GM12878 (cell line): ENCODE measurements around the gene HDAC9. TPM values are rescaled to one million over a fixed set of nuclear protein-coding genes. Genes with fewer than 3 reads are reported as not detected.

Source experiments
- ATF3 ChIP-seq: IDR thresholded peaks from 2 replicates; pipeline ENCODE4 v1.6.1; 2011; ENCODE audit warnings: low read depth, mild to moderate bottlenecking, low read length, moderate library complexity, borderline replicate concordance; ENCODE audit errors: extremely low read depth
- ATF7 ChIP-seq: fragments of 450-650 bp; IDR thresholded peaks from 2 replicates; pipeline ENCODE4 v1.6.1; 2016; ENCODE audit warnings: low read depth, mild to moderate bottlenecking
- BCL11A ChIP-seq: IDR thresholded peaks from 2 replicates; pipeline ENCODE4 v1.6.1; 2011; ENCODE audit warnings: low read depth, low read length
- CEBPB ChIP-seq, 2 experiments: fragments of 150-350 bp in 1 of 2; IDR thresholded peaks; 2 replicates each; pipeline ENCODE4 v1.6.1; 2012 to 2014; ENCODE audit warnings: low read depth in 2 of 2, low read length in 2 of 2, borderline replicate concordance in 1 of 2, inconsistent platforms in 1 of 2
- E2F8 ChIP-seq: fragments of 450-650 bp; IDR thresholded peaks from 2 replicates; pipeline ENCODE4 v1.6.1; 2018; ENCODE audit warnings: mild to moderate bottlenecking, low read depth, moderate library complexity; ENCODE audit not compliant: partially characterized antibody
- IKZF2 ChIP-seq, 2 experiments: fragments of 450-650 bp; IDR thresholded peaks; 2 replicates each; pipeline ENCODE4 v1.6.1; 2017; ENCODE audit warnings: mild to moderate bottlenecking in 2 of 2, moderate library complexity in 2 of 2
- NFYB ChIP-seq: IDR thresholded peaks from 2 replicates; pipeline ENCODE4 v1.6.1; 2011; ENCODE audit warnings: low read depth, mild to moderate bottlenecking, low read length, improper control_type of control experiment, moderate library complexity; ENCODE audit not compliant: insufficient read depth
- RAD51 ChIP-seq: fragments of 450-650 bp; IDR thresholded peaks from 2 replicates; pipeline ENCODE4 v1.6.1; 2016; ENCODE audit warnings: moderate library complexity, mild to moderate bottlenecking, inconsistent platforms
- REST ChIP-seq: IDR thresholded peaks from 2 replicates; pipeline ENCODE4 v1.6.1; 2012; ENCODE audit warnings: mild to moderate bottlenecking, low read depth, low read length
- RUNX3 ChIP-seq: IDR thresholded peaks from 2 replicates; pipeline ENCODE4 v1.6.1; 2012; ENCODE audit warnings: low read length, inconsistent platforms
- SKIL ChIP-seq: fragments of 450-650 bp; IDR thresholded peaks from 2 replicates; pipeline ENCODE4 v1.6.1; 2017; ENCODE audit warnings: mild to moderate bottlenecking, low read depth, inconsistent platforms; ENCODE audit not compliant: poor library complexity, severe bottlenecking
- SREBF1 ChIP-seq: IDR thresholded peaks from 2 replicates; pipeline ENCODE4 v1.6.1; 2012; ENCODE audit warnings: mild to moderate bottlenecking, low read length
- STAT1 ChIP-seq: fragments of 450-650 bp; conservative IDR thresholded peaks from 2 replicates; pipeline ENCODE4 v1.6.1; 2014; ENCODE audit warnings: antibody characterized with exemption, mild to moderate bottlenecking
- TAF1 ChIP-seq: IDR thresholded peaks from 2 replicates; pipeline ENCODE4 v1.6.1; 2011; ENCODE audit warnings: mild to moderate bottlenecking, low read depth, low read length, borderline replicate concordance
- polyA plus RNA-seq, 11 experiments: library from polyadenylated mRNA; depleted of rRNA in 4 of 11; unstranded in 6 of 11; stranded (reverse) in 5 of 11; fragments of >200 nt; fragmentation: Nextera tagmentation in 4 of 11; fragmentation: Illumina TruSeq in 1 of 11; extraction: Ambion mirVana in 4 of 11; extraction: Trizol in 1 of 11; gene quantifications; 1 replicate in 1 of 11; 2 replicates in 10 of 11; pipeline versions ENCODE4 v1.2.1 to v1.2.3, GENCODE V29; 2011 to 2016; ENCODE audit warnings: inconsistent platforms in 2 of 11, missing spikeins in 2 of 11, low read depth in 1 of 11
- total RNA-seq, 4 experiments: library from RNA; depleted of rRNA in 3 of 4; stranded (reverse); fragments of >200 nt in 3 of 4; fragmentation: Illumina TruSeq in 1 of 4; extraction: Trizol in 1 of 4; gene quantifications; 2 replicates each; pipeline versions ENCODE4 v1.2.1 to v1.2.3, GENCODE V29; 2013 to 2021

The HDAC9 gene
- total and polyA plus RNA-seq, 10 of the 15 experiments (the other 5 are each of a cell fraction or from before 2014, with no cell fraction given): 0.73 to 12.8 (median 0.92) TPM

- TF ChIP-seq SREBF1 (no peak), STAT1 (no peak), REST (no peak), E2F8 (no peak), SKIL (peak; percentile 47), ATF3 (no peak), IKZF2 (IDR thresholded peaks at IDR 0.05) (peak; percentile 90), BCL11A (peak; percentile 39; the same call in 1 of the 2 replicates), ATF7 (peak; percentile 53; the same call in 1 of the 2 replicates), CEBPB (IDR thresholded peaks at IDR 0.05; ENCODE audit: borderline replicate concordance in 1 of 2, low read depth in 2 of 2, low read length in 2 of 2) (no peak), TAF1 (no peak), RUNX3 (peak; percentile 41), NFYB (no peak), RAD51 (peak; percentile 62; the same call in 1 of the 2 replicates)
Observed at GRCh38 chr7:18740579-18740988, 245.0 kb downstream of the HDAC9 start (continued).
